8988T (cell line): Measurements from ENCODE around the gene HCK.

Source experiments
- DNase-seq: peaks from one replicate; pipeline ENCODE4 v3.0.0; 2011

HCK gene

DNA sequence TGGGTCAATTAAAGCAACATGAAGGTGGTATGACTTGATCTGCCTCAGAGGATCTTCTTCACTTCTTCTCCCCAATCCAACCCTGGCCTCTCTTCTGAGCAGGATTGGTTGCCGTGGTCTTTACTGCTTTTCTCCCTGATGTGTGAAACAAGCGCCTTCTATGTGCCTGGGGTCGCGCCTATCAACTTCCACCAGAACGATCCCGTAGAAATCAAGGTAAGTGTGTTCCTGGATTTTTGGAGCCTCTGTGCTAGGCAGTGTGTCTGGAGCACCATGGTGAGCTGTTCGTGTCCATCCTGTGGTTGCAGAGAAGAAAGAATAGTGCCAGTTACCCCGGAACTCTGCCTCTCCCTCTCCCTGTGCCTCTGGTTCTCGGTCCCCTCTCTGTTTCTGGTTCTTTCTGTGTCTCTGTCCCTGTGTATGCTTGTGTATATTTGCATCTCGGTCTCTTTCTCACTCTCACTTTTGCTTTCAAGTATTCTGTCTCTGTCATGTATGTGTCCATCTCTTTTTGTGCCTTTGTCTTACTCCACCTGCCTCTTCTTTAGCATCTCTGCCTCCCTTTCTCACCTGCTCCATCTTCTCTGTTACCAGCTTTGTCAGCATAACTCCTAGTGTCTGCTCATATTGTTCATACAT, 81.0 kb downstream of the HCK start:
- DNase-seq: no peak

- DNase-seq: no peak
These were observed 82.0 kb downstream of the HCK start for GRCh38 chr20:32134026-32134425.

DNA sequence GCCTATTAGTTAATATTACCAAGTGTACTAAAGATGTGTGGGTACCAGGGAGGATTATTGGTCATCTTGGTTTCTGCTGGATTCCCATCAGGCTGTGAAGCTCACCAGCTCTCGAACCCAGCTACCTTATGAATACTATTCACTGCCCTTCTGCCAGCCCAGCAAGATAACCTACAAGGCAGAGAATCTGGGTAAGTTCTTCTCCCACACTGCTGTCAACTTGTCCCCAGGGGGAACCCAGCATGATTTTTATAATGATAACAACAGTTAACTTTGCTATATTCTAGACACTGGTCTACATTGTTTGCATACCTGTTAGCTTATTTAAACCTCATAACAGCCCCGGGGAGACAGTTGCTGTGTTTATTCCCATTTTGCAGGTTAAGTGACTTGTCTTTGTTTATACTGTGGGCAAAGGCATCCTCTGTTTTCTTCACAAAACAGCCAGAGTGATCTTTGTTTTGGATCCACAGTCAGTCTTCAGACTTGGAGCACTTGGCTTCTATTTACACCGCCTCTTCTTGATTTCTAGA, 84.0 kb downstream of the HCK start:
- DNase-seq: no peak

- DNase-seq: no peak
These were observed 86.9 kb downstream of the HCK start for GRCh38 chr20:32138921-32139320.

- no peak for DNase-seq
These were observed 87.9 kb downstream of the HCK start for GRCh38 chr20:32139947-32140346.

- no peak for DNase-seq
These were observed 88.6 kb downstream of the HCK start for GRCh38 chr20:32140603-32141002.

DNA sequence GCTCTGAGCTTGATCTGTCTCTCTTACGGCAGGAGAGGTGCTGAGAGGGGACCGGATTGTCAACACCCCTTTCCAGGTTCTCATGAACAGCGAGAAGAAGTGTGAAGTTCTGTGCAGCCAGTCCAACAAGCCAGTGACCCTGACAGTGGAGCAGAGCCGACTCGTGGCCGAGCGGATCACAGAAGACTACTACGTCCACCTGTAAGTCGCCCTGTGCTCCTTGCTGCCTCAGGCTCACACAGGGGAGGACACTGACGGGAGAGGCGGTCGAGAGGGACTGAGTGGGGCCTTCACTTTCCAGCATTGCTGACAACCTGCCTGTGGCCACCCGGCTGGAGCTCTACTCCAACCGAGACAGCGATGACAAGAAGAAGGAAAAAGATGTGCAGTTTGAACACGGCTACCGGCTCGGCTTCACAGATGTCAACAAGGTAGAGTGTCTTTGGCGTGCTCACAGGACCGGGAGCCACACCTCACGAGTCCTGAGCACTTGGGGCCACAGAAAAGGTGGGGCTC, 89.5 kb downstream of the HCK start:
- DNase-seq: no peak

- no peak for DNase-seq
These were observed 90.0 kb downstream of the HCK start for GRCh38 chr20:32142088-32142487.

DNA sequence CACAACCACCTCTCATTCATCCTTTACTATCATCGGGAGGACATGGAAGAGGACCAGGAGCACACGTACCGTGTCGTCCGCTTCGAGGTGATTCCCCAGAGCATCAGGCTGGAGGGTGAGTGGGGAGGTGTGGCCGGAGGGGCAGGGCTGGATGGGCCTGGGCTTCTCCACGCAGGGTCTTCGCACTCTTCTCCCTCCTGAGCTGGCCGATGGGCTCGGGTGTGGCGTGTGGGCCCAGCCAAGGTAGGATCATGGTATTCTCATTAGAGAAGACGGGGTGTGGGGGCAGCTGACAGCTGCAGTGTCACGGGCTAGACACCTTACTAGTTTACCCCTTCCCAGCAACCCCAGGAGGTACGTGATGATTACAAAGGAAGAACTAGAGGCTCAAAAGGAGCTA, 90.9 kb downstream of the HCK start:
- DNase-seq: no peak

GRCh38 chr20:32144898-32145662, 93.0 kb downstream of the HCK start:
- DNase-seq: no peak

DNA sequence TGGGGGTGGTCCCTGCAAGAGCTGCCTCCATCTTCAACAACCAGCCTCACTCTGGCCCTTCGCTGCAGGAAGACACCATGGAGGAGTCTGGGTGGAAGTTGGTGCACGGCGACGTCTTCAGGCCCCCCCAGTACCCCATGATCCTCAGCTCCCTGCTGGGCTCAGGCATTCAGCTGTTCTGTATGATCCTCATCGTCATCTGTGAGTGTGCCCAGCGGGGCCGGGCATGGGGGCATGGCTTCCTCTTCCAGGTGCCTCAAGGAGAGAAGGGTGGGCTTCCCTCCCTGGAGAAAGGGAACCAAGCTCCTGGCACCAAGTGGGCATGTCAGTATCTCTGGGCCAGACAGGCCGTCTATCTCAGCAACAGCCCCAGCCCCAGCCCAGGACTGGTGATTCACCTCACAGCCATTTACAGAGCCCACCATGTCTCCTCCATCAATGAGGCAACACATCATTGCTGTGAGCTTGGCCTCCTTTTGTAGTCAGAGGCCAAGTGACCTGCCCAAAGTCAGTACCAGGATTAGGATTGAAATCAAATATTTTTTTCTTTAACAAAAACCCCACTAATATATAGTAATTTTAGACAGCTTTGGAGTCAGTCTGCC, 97.6 kb downstream of the HCK start:
- DNase-seq: no peak

DNA sequence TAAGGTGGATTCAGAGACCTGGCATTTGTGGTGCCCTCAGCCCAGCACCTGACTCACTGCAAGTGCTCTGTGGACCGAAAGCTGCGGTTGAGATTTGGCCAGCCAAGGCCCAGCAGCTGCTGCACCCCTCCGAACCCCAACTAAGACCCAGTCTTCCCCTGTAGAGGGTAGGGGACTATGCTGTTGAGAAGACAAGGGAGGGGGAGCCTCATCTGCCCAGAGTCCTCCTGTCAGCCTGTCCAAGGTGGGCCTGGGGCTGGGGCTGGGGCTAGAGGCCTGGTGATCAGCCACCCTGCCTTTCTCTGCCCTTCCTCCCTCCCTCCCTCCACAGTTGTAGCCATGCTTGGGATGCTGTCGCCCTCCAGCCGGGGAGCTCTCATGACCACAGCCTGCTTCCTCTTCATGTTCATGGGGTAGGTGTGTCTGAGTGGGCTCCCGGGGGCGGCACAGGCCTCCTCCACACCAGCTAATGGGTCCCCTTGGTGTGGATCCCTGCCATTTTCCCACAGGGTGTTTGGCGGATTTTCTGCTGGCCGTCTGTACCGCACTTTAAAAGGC, 98.3 kb downstream of the HCK start:
- DNase-seq: no peak
